NAMALWA (cell line): ENCODE data around the gene SHROOM3.

Source experiments
- DNase-seq: peaks from one replicate; pipeline ENCODE4 v3.0.0-alpha.2; 2015; ENCODE audit warnings: low spot score

Gene SHROOM3

DNA sequence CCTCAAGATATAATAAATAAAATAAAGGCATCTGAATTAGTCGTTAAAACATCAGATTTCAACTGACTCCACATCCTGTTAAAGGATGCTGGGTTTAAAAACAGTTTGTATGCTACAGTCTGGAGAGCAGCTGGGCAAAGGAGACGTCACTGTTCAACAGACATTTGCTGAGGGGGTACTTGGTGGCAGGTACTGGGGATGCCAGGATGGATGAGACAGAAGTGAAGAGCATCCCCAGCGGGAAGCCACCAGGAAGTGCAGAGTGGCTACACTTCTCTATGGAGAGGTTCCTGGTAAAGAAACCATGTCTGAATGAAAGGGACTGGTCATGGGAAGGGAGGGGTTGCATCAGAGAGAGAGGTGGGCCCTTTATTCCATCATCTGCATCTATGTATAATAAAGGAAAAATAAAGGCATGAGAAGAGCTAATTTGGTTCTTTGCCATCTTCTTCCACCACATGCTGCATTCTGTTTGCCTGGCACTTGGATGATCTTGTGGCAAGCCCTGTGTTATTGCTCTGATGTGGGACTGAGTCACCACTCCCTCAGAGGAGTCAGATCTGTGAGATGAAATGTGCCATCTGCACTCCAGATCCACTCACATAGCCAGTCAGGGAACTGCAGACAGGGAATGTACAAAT, 318.0 kb downstream of the SHROOM3 start:
- DNase-seq, result no peak

DNA sequence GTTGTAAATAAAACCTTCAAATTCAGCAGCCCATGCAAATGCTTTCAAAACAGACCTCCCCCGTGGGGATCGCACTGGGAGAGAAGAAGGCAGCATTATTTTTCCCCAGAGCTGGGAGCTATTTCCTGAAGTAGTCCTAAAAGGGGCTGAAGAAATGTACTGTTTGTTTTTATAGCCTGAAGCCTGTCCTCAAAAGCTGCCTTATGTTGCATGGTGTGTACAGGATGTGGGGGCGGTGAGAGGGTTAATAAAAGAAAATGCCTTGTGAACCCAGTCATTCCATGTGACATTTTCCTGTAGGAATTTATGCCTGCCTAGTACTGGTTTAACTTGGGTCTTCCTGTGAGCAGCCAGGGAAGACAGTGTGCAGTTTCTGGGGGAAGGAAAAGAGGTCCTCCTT, 318.8 kb downstream of the SHROOM3 start:
- no peak for DNase-seq

DNA sequence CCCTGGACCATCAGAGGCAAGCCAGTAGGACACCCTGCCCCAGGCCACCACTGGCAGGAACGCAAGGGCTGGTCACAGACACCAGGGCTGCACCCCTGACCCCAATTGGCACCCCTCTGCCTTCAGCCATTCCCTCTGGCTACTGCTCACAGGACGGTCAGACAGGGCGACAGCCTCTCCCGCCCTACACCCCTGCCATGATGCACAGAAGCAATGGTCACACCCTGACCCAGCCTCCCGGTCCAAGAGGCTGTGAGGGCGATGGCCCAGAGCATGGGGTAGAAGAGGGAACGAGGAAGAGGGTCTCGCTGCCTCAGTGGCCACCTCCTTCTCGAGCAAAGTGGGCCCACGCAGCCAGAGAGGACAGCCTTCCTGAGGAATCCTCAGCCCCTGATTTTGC, 319.4 kb downstream of the SHROOM3 start:
- no peak for DNase-seq

DNA sequence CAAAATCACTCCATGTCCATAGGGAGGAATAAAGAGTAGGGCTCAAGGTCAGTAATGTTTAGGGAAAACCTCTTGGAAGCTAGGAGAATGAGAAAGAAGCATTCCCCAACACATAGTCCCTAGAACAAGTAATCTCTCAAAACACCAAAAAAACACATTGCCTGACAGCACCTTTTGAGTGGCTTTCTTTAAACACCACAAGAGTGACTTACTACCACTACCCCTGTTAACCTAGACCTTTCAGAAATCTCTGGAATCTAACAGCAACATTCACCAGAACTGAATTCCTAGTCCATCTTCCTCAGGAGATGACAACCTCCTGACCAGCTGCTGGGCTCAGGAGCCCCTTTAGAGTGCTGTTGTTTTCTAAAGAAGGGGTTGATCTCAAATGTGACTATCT, 320.7 kb downstream of the SHROOM3 start:
- no peak for DNase-seq

DNA sequence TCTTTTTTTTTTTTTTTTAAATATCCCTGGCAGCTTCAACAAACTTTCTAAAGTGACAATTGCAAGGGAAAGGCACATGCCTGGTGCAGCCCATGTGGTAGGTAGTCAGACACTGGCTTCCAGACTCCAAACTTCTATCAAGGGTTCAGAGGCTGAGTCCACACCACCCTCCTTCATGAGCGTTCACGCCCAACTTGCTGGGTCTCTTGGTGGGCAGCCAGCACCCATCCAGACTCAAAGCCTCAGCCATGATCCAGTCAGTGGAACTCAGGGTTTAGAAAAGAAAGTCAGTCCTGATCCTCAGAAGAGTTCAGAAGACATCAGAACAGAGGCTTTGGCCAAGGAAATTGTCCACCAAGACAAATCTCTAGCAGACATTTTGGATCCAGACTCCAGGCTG, 321.4 kb downstream of the SHROOM3 start:
- DNase-seq, result no peak

DNA sequence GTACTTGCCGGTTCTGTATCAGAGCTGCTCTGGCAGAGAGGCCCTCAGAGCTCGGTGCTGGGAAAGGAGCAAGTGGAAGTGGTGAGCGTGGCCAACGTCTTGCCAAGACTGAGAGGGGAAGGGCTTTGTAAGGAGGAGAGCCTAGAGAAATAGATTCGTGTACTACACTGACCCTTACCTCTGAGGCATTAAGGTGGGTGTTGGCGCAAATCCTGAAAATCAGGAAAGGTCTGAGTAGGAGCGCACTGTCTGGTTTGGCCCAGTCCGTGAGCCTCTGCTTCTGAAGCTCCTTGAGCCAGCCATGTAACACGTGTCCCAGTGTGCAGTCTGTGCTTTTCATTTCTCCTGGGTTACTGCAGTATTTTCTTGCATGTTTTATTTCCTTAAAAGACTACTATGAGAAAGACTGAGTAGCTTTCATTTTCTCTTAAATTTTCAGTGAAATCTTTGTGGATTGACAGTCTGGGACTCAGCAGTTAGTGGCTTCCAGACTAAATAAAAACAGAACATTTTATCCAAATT, 322.4 kb downstream of the SHROOM3 start:
- DNase-seq, result no peak

DNA sequence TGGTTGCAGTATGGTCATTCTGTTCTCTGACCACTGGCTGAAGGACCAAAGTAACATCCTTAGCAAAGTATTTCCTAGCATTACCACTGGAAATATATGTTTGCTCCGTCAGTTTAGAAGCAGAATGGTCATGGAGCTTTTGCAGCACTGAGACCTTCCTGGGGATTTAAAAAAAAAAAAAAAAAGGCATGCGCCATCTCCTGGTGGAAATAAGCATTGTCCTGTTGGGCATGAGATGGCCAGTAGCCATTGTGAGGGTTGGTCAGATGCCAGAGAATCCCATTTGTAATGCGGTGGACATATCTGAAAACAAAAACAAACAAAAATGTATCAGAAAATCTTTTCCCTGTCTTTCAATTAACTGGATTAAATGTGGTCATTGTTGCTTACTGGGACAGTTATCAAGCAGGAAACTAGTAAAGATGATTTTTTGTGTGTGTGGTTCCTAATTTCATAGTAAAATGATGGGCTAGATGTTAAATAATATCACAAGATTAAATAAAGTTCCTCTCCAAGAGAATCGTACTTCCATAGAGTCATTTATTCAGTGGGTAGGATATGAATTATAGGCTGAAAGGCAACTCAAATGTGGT, 323.4 kb downstream of the SHROOM3 start:
- peak; percentile 47 for DNase-seq

DNA sequence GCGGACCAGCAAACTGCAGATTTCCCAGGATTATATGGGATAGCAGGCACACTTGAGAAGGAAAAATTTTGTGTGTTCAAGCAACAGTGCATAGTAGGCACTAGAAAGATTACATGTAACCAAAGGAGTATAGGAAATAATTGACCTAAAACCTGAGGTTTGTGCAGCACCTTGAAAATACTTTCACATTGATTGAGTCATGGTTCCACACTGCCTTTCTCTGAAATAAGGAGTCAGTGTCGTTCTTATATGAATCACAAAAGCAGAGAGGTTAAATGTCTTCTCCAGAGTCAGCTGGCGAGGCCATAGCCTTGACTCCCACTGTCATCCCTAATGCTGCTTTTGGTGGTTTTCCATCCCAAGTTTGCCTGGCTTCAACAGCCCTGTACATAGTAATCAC, 324.0 kb downstream of the SHROOM3 start:
- no peak for DNase-seq

GRCh38 chr4:76760193-76760592, 325.2 kb downstream of the SHROOM3 start:
- DNase-seq, result no peak

- no peak for DNase-seq
These were observed 327.4 kb downstream of the SHROOM3 start for GRCh38 chr4:76762137-76763130.

GRCh38 chr4:76764251-76764650, 329.2 kb downstream of the SHROOM3 start:
- no peak for DNase-seq

DNA sequence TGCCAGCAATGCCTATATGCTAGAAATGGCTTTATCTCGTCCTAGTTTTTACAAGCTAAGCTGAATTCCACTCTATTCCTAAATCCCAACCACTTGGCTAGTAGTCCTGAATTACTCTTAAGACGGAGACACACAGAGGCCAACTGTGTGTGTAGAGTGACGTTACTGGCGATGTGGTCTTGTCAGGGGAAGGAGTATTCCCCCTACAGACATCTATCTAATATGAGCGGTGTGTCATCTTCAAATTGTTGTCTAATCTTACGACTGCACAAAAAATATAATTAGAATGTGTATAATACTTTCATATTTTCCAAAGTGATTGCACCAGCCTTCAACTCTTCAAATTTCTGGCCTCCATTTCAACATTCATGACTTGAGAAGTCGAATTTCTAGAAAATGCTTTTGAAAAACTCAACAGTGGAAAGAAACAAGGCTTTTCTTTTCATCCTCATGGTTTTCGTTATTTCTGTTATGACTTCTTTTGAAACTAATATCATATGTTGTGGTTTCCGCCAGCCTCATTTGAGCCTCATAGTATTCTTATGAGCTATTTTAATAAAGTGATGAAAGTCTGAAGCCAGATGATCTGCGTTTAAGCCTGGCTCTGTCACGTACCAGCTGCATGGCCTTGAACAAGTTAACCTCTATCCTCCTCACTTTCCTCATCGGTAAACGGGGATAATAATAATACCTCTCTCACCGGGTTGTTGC, 330.6 kb downstream of the SHROOM3 start:
- DNase-seq, result no peak

DNA sequence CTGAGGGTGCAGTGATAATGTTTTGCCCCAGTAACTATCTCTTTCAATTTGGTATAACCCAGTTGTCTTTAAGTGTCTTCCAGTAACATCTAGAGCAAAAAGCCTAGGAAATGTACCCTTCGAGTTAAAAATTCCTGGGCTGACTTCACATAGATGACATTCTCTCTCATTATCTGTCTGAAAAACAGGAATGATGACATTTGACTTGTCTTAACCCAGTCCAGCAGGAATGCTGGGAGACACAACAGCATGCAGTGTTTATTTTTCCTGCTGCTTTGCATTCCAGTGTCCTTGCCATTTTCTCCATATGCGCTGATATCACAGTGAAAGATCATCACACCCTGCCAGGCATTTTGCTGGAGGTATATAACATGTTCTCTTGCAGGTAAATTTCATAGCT, 333.0 kb downstream of the SHROOM3 start:
- no peak for DNase-seq

DNA sequence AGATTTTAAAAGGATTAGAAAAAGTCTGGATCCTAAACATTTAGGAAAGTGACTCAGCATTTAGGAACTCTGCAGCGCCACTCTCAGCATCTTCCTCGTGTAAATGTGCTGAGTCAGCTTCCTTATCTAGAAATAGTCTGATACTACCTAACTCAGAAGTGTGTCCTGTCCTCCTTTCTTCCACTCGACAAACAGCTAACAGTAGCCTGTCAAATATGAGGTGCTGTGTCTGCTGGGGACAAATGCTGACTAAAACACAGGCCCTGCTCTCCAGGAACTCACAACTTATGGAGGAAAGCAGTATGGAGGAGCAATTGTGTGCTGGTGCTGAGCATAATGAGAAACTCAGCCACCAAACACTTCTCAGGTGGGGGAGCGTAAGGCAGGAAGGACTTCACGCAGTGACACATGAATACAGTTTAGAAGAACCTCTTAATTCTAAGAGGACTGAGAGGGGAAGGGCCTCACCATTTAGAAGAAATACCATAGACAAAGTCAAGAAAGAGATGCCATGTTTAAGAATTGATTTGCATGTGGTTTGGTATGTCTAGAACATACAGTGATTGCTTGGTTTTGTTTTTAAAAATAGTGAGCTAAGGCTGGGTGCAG, 337.6 kb downstream of the SHROOM3 start:
- DNase-seq, result no peak

DNA sequence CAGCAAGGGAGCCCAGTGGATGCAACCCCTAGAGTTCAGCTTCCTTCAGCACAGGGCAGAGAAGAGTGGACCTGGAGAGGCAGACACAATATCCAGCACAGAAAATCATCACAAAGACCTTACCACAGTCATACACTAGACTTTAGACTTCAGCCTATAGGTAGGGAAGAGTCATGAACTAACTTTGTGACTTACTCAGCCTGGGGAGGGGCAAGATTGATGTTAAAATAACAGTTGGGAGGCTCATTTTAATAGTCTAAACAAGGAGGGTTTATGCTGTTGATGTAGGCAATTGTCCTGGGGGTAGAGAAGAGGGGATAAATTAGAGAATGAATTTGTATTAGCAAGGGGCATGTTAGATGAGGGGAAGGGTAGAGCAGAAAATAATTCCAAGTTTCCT, 338.7 kb downstream of the SHROOM3 start:
- DNase-seq, result no peak

- DNase-seq, result no peak
These were observed 344.9 kb downstream of the SHROOM3 start for GRCh38 chr4:76779740-76780459.

GRCh38 chr4:76780781-76781697, 346.0 kb downstream of the SHROOM3 start:
- no peak for DNase-seq

DNA sequence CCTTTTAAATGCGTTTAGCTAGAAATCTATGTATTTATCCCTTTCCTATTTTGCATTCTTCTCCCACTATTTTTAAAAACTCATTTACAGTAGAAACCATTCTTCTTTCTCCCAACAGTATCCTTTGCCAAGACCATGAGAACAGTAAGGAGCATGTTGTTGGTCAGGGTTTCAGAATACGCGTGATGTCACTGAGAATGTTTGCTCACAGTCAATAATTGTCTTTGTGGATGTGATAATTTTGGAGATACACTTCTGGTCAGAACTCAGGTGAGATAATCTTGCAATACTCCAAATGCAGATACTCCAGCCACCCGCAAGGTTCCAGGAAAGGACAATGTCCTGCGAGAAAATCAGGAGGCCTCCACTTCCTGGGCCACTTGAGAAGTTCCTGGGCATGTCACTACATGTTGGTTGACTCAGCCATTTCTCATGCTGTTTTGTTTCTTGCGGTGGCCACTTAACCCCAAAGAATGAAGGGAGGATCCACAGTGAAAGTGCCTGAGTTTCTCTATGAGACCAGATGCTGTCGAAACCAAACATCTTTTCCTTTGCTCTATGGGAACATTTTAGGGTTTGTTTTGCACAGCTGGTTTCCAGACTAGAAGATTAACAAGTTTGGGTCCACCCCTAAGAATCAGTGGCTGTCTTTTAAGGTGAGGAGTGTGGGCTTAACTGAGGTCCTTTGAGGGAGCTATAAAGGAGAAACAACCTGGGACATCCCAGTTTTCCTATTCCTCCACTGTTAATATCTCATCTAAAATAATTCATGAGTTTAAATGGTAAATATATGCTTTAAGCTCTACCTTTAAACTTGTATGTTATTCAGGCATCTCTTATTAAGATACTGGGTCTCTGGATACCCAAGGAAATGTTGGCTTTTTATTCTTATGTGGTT, 346.9 kb downstream of the SHROOM3 start:
- DNase-seq, result no peak

- no peak for DNase-seq
These were observed 347.8 kb downstream of the SHROOM3 start for GRCh38 chr4:76782837-76783236.
